Transverse colon (tissue), 4 donors: ENCODE measurements around the gene HS3ST5.

ENCODE experiments used
- EP300 ChIP-seq: sonication (generic); formaldehyde crosslinking; IDR thresholded peaks from one replicate; pipeline ENCODE4 v1.6.1; 2017; ENCODE audit warnings: antibody characterized with exemption, low read depth
- POLR2A ChIP-seq: fragments of 450-650 bp; IDR thresholded peaks from one replicate; pipeline ENCODE4 v1.6.1; 2016; ENCODE audit warnings: antibody characterized with exemption, mild to moderate bottlenecking, moderate library complexity
- POLR2AphosphoS5 ChIP-seq, 3 donors: sonication (generic); formaldehyde crosslinking; IDR thresholded peaks; one replicate each; pipeline ENCODE4 v1.6.1; 2016; ENCODE audit warnings: antibody characterized with exemption in 3 of 3
- TF ChIP-seq, protein P1 (sequence below), 5 experiments: fragments of 200-600 bp in 3 of 5; fragments of 450-650 bp in 2 of 5; sonication (generic) in 3 of 5; IDR thresholded peaks; 1 replicate in 2 of 5; 2 replicates in 3 of 5; pipeline ENCODE4 v1.5.1; 2016 to 2017; ENCODE audit warnings: antibody characterized with exemption in 5 of 5, inconsistent platforms in 3 of 5, mild to moderate bottlenecking in 2 of 5, moderate library complexity in 1 of 5

GRCh38 chr6:114049367-114049966 lies 293.4 kb downstream of the HS3ST5 start:
- TF ChIP-seq, protein P1, sequence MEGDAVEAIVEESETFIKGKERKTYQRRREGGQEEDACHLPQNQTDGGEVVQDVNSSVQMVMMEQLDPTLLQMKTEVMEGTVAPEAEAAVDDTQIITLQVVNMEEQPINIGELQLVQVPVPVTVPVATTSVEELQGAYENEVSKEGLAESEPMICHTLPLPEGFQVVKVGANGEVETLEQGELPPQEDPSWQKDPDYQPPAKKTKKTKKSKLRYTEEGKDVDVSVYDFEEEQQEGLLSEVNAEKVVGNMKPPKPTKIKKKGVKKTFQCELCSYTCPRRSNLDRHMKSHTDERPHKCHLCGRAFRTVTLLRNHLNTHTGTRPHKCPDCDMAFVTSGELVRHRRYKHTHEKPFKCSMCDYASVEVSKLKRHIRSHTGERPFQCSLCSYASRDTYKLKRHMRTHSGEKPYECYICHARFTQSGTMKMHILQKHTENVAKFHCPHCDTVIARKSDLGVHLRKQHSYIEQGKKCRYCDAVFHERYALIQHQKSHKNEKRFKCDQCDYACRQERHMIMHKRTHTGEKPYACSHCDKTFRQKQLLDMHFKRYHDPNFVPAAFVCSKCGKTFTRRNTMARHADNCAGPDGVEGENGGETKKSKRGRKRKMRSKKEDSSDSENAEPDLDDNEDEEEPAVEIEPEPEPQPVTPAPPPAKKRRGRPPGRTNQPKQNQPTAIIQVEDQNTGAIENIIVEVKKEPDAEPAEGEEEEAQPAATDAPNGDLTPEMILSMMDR (IDR thresholded peaks at IDR 0.05), result no peak
- TF ChIP-seq POLR2AphosphoS5 (IDR thresholded peaks at IDR 0.05), result no peak
- TF ChIP-seq POLR2A, result no peak
- no peak for TF ChIP-seq EP300
